Ammon's horn (tissue), 1 donor: ENCODE results near the gene C21orf91.

ENCODE experiments used
- DNase-seq: peaks from one replicate; pipeline ENCODE4 v3.0.0-alpha.2; 2016; ENCODE audit warnings: low spot score

Gene C21orf91

GRCh38 chr21:17819114-17819876 is at the start of gene C21orf91:
C21orf91 (minus strand) TSS chr21:17819356; CDS start chr21:17818318, 1,038 bp downstream.
- DNase-seq: peak; percentile 93

- no peak for DNase-seq
Observed at GRCh38 chr21:17866590-17866989, 47.4 kb upstream of the C21orf91 start.

DNA sequence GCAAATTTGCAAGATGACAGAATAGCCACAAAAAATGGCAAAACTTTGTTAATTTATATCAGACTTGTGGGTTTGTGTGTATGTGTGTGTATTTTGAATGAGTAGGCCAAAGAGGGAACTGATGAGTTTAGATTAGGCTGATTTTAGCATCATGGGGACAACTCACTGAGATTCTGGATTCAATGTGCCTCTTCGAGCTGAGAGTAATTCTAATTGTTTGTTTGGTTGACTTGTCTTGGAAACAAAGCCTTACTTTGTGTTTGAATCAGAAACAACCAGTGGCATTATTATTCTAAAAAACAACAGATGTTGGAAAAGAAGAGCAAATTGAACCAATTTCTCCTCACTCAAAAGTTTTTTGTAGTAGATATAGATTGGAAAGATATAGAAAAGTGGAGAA is 40.5 kb upstream of the C21orf91 start:
- peak; percentile 69 for DNase-seq

GRCh38 chr21:17858747-17859146 is 39.6 kb upstream of the C21orf91 start:
- DNase-seq: peak; percentile 92

DNA sequence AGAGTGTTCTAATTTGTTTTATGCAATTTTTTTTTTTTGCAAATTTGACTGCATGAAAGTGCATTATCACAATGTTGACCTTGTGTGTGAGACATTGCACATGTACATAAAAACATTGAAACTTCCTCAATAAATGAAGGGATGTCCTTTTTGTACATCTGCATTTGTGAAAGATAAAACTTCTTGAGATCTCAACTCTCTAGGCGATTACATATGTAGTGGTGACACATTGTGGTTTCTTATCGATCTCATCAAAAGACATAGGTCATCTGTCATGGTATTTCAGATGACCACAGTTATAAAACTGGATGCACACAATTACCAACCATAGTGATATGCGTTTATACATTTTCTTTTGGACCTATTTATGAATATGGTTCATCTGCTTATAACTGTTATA is 35.6 kb upstream of the C21orf91 start:
- no peak for DNase-seq

GRCh38 chr21:17853393-17854275 is 34.5 kb upstream of the C21orf91 start:
- DNase-seq: peak; percentile 48

DNA sequence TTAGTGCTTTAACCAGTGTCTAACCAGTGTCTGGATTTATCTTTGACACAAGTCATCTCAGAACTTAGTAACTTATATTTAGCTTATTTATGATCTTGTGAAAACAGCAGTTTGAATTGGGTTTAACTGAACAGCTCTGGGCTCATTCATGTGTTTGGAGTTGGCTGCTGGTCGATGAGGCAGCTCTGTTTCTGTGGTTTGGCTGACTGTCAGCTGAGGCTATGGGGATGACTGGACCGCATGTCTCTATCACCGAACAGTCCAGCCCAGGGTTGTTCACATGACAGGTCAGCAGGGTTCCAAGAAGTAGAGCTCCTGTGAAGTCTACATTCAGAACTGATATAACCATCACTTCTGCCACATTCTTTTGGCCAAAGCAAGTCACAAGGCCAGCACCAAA is 29.1 kb upstream of the C21orf91 start:
- peak; percentile 69 for DNase-seq

DNA sequence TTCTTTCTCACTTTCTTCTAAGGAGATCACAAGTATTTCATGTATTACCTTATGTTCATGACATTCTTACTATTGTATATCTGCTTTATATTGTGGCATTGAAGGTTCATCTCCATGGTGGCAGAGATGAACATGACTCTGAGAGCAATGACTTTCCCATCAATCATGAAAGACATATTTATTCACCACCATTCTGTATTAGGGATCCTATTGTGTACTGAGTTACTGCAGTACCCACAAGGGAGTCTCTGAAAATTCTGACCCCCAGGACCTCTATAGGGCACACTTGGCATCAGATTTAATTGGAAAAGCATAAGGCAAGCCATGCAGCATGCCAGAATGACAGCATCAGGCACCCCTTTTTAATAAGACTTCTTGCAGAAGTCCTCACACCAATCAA is 21.9 kb upstream of the C21orf91 start:
- no peak for DNase-seq

- DNase-seq: no peak
Observed at GRCh38 chr21:17834639-17835354, 15.6 kb upstream of the C21orf91 start.

DNA sequence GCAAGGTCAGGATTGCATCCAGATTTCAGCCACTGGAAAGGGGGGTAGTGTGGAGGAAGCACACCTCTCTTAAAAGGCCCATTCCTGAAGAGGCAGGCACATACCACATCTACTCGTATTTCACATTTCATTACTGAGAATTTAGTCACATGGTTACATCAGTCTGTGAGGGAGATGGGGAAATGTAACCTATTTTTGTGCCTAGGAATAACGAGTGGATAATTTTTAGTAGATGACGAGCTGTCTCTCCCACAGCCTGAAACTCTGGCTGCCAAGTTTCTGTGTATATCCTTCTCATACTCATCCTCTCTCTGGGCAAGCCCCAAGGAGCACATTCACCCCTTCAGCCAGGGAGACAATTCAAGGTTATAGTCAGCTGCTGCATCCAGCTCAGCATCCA is 10.3 kb upstream of the C21orf91 start:
- no peak for DNase-seq

GRCh38 chr21:17828223-17828622 is 9.1 kb upstream of the C21orf91 start:
- DNase-seq: no peak

DNA sequence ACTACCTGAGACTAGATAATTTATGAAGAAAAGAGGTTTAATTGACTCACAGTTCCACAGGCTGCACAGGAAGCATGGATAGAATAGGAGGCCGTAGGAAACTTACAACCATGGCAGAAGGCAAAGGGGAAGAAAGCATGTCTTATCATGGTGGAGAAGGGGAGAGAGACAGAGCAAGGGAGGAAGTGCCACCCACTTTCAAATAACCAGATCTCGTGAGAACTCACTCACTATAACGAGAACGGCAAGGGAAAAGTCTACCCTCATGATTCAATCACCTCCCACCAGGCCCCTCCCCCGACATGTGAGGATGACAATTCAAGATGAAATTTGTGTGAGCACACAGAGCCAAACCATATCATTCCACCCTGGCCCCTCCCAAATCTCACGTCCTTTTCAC is 4.7 kb upstream of the C21orf91 start:
- DNase-seq: no peak

GRCh38 chr21:17821121-17821520 is 2.0 kb upstream of the C21orf91 start:
- DNase-seq: no peak

GRCh38 chr21:17819877-17820229 is 697 bp upstream of the C21orf91 start:
- no peak for DNase-seq

- peak; percentile 42 for DNase-seq
Observed at GRCh38 chr21:17818186-17819113, 706 bp downstream of the C21orf91 start.

DNA sequence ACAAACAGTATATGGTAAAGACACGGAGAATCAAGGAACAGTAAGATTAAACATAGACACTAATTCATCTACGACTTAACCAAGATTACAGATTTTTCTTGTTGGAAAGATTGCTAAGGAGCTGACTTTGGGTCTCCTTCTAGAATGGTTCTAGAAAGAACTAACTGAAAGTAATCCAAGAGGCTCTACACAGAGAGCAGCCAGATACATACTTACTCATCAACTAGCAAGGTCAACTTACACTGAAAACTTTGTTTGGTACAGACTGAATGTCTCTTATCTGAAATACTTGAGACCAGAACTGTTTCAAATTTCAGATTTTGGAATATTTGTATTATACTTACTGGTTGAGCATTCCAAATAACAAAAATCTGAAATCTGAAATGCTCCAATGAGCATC is 5.8 kb downstream of the C21orf91 start:
- DNase-seq: no peak

- no peak for DNase-seq
Observed at GRCh38 chr21:17805966-17806365, 13.2 kb downstream of the C21orf91 start.

- no peak for DNase-seq
Observed at GRCh38 chr21:17803536-17803935, 15.6 kb downstream of the C21orf91 start.

GRCh38 chr21:17802572-17802971 is 16.6 kb downstream of the C21orf91 start:
- no peak for DNase-seq

GRCh38 chr21:17799414-17800164 is 19.6 kb downstream of the C21orf91 start:
- no peak for DNase-seq

DNA sequence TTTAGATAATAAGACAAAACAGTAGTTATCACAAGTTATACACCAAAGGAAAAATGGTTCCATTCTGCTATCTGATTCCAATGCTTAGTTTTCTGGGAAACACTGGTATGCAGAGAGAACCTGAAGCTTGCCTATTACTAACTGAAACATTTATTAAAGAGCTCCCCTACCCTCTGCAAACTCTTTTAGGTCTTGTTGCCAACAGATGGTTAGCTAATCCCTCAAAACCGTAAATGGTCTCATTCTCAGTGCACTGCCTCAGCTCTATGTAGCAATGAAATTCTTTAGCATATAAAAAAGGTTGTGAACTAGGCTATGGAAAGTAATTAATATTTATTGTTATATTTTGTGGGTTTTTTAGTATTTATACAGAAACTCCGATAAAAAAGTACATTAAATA is 20.4 kb downstream of the C21orf91 start:
- DNase-seq: no peak
